H1 (cell line): ENCODE data around the gene ITPKC. TPM values are rescaled to one million over a fixed set of nuclear protein-coding genes. Genes with fewer than 3 reads are reported as not detected.

ENCODE experiments used
- CTCF ChIA-PET: fragments of 300-600 bp; sonication (Branson Sonifier 250); formaldehyde crosslinking; loops from one replicate; lab custom pipeline; 2021; ENCODE audit not compliant: partially characterized antibody; lab: Charles Lee
- POLR2A ChIA-PET: fragments of 300-600 bp; sonication (Branson Sonifier 250); formaldehyde crosslinking; loops from one replicate; lab custom pipeline; 2021; ENCODE audit warnings: inconsistent platforms; ENCODE audit not compliant: partially characterized antibody; lab: Charles Lee
- DNase-seq, 2 experiments: peaks; one replicate each; pipeline versions ENCODE4 v3.0.0 to v3.0.0-alpha.2; 2010 to 2022; ENCODE audit warnings: low spot score in 2 of 2, low read depth in 1 of 2, mixed read lengths in 1 of 2
- FAIRE-seq: peaks from 2 replicates; lab custom pipeline; 2011; peaks lifted over from hg19 to GRCh38; lab: Jason Lieb, UNC
- H2AFZ ChIP-seq: 2 replicates; pipeline ENCODE4 v1.8.1; 2012; ENCODE audit warnings: low read length, inconsistent platforms
- H2AK5ac ChIP-seq: 2 replicates; pipeline ENCODE4 v1.6.1; 2013; ENCODE audit warnings: low read depth, low read length
- H2BK120ac ChIP-seq: replicated peaks from 2 replicates; pipeline ENCODE3; 2013; ENCODE audit warnings: low read depth, low read length, inconsistent platforms
- H2BK12ac ChIP-seq: 2 replicates; pipeline ENCODE4 v1.6.1; 2013; ENCODE audit warnings: low read depth, low read length
- H2BK15ac ChIP-seq: 2 replicates; pipeline ENCODE4 v1.6.1; 2013; ENCODE audit warnings: low read length
- H2BK20ac ChIP-seq: 2 replicates; pipeline ENCODE4 v1.6.1; 2013; ENCODE audit warnings: low read length
- H2BK5ac ChIP-seq: 2 replicates; pipeline ENCODE4 v1.6.1; 2013; ENCODE audit warnings: low read depth, low read length
- H3K14ac ChIP-seq: 2 replicates; pipeline ENCODE4 v1.6.1; 2013; ENCODE audit warnings: inconsistent platforms; ENCODE audit not compliant: insufficient read length
- H3K18ac ChIP-seq: 2 replicates; pipeline ENCODE4 v1.6.1; 2013; ENCODE audit warnings: low read length; ENCODE audit errors: extremely low read depth
- H3K23ac ChIP-seq: 2 replicates; pipeline ENCODE4 v1.6.1; 2013; ENCODE audit warnings: inconsistent platforms; ENCODE audit not compliant: insufficient read length
- H3K23me2 ChIP-seq: 2 replicates; pipeline ENCODE4 v1.6.1; 2013; ENCODE audit warnings: low read depth, low read length
- H3K27ac ChIP-seq: 2 replicates; pipeline ENCODE4 v1.6.1; 2011; ENCODE audit warnings: low read depth, low read length, inconsistent platforms
- H3K27me3 ChIP-seq, 4 experiments: replicated peaks in 1 of 4; 1 replicate in 1 of 4; 2 replicates in 3 of 4; pipeline versions ENCODE4 v1.6.1 to v1.8.1; 2011 to 2013; ENCODE audit warnings: low read length in 3 of 4, mild to moderate bottlenecking in 3 of 4, inconsistent platforms in 2 of 4, mixed read lengths in 2 of 4, moderate library complexity in 1 of 4; ENCODE audit not compliant: control insufficient read depth in 3 of 4, insufficient read depth in 3 of 4; ENCODE audit errors: extremely low read depth in 1 of 4
- H3K36me3 ChIP-seq, 4 experiments: 2 replicates each; pipeline versions ENCODE4 v1.6.1 to v1.8.1; 2011 to 2013; ENCODE audit warnings: mild to moderate bottlenecking in 4 of 4, low read length in 3 of 4, moderate library complexity in 2 of 4, control low read depth in 1 of 4, inconsistent platforms in 1 of 4; ENCODE audit not compliant: insufficient read depth in 4 of 4, control insufficient read depth in 2 of 4
- H3K4ac ChIP-seq: replicated peaks from 2 replicates; pipeline ENCODE3; 2013; ENCODE audit warnings: low read length, low read depth, mixed read lengths, inconsistent platforms; ENCODE audit not compliant: insufficient read length
- H3K4me1 ChIP-seq, 4 experiments: replicated peaks in 1 of 4; 1 replicate in 1 of 4; 2 replicates in 3 of 4; pipeline versions ENCODE4 v1.6.1 to v1.8.1; 2011 to 2013; ENCODE audit warnings: low read length in 3 of 4, inconsistent platforms in 2 of 4, mixed read lengths in 1 of 4; ENCODE audit not compliant: insufficient read depth in 4 of 4, control insufficient read depth in 3 of 4
- H3K4me2 ChIP-seq, 2 experiments: 2 replicates each; pipeline versions ENCODE4 v1.6.1 to v1.8.1; 2011 to 2013; ENCODE audit warnings: low read depth in 2 of 2, low read length in 2 of 2, control low read depth in 1 of 2, inconsistent platforms in 1 of 2, mild to moderate bottlenecking in 1 of 2; ENCODE audit not compliant: insufficient read depth in 1 of 2
- H3K4me3 ChIP-seq, 4 experiments: fragments of 200-600, 300-600 bp in 1 of 4; sonication (generic), shearing (Covaris generic), sonication (Bioruptor Twin) in 1 of 4; 2 replicates each; pipeline versions ENCODE4 v1.5.1 to v1.8.1; 2011 to 2016; ENCODE audit warnings: low read length in 4 of 4, low read depth in 3 of 4, control low read depth in 2 of 4, inconsistent platforms in 2 of 4, mild to moderate bottlenecking in 2 of 4, mixed read lengths in 1 of 4, moderate library complexity in 1 of 4; ENCODE audit not compliant: insufficient read depth in 2 of 4; ENCODE audit errors: extremely low read depth in 1 of 4
- H3K56ac ChIP-seq: replicated peaks from 2 replicates; pipeline ENCODE3; 2013; ENCODE audit warnings: low read depth, mild to moderate bottlenecking, mixed read lengths, low read length, inconsistent platforms; ENCODE audit not compliant: insufficient read length
- H3K79me1 ChIP-seq: 2 replicates; pipeline ENCODE4 v1.6.1; 2013; ENCODE audit warnings: low read depth, low read length, control low read depth
- H3K79me2 ChIP-seq, 2 experiments: 2 replicates each; pipeline versions ENCODE4 v1.6.1 to v1.8.1; 2012 to 2013; ENCODE audit warnings: low read length in 2 of 2, mild to moderate bottlenecking in 2 of 2, inconsistent platforms in 1 of 2; ENCODE audit not compliant: insufficient read depth in 2 of 2, control insufficient read depth in 1 of 2
- H3K9ac ChIP-seq, 4 experiments: replicated peaks in 1 of 4; 1 replicate in 1 of 4; 2 replicates in 3 of 4; pipeline versions ENCODE4 v1.6.1 to v1.8.1; 2011 to 2013; ENCODE audit warnings: low read depth in 3 of 4, low read length in 3 of 4, control low read depth in 2 of 4, mild to moderate bottlenecking in 2 of 4, moderate library complexity in 2 of 4, inconsistent platforms in 1 of 4; ENCODE audit errors: extremely low read depth in 1 of 4
- H3K9me3 ChIP-seq, 2 experiments: 2 replicates each; pipeline versions ENCODE4 v1.6.1 to v1.8.1; 2012 to 2013; ENCODE audit warnings: mild to moderate bottlenecking in 2 of 2, moderate library complexity in 2 of 2, control low read depth in 1 of 2, inconsistent platforms in 1 of 2, low read depth in 1 of 2, low read length in 1 of 2, mixed read lengths in 1 of 2; ENCODE audit not compliant: insufficient read depth in 2 of 2
- H4K20me1 ChIP-seq, 2 experiments: replicated peaks in 1 of 2; 2 replicates each; pipeline versions ENCODE3 to v1.8.1; 2011 to 2013; ENCODE audit warnings: inconsistent platforms in 2 of 2, low read length in 2 of 2, mild to moderate bottlenecking in 1 of 2; ENCODE audit not compliant: insufficient read depth in 2 of 2, control insufficient read depth in 1 of 2
- H4K5ac ChIP-seq: 2 replicates; pipeline ENCODE4 v1.6.1; 2013; ENCODE audit warnings: low read length, low read depth, mixed read lengths, inconsistent platforms; ENCODE audit not compliant: insufficient read length
- H4K8ac ChIP-seq: 2 replicates; pipeline ENCODE4 v1.8.0; 2013; ENCODE audit warnings: mild to moderate bottlenecking, moderate library complexity, low read length, inconsistent platforms; ENCODE audit not compliant: insufficient read depth; ENCODE audit errors: extremely low read depth
- H4K91ac ChIP-seq: replicated peaks from 2 replicates; pipeline ENCODE3; 2013; ENCODE audit warnings: low read length, mixed read lengths, inconsistent platforms; ENCODE audit not compliant: insufficient read length
- ASH2L ChIP-seq: fragments of 200-600, 300-600 bp; sonication (generic); IDR thresholded peaks from one replicate; pipeline ENCODE4 v1.7.1; 2017; ENCODE audit warnings: low read length
- BACH1 ChIP-seq: IDR thresholded peaks from 2 replicates; pipeline ENCODE4 v1.6.1; 2012; ENCODE audit warnings: low read length, improper control_type of control experiment
- CBX8 ChIP-seq: fragments of 300-800, 300-1000 bp; sonication (generic); IDR thresholded peaks from 2 replicates; pipeline ENCODE4 v1.7.1; 2016; ENCODE audit warnings: low read depth, low read length, borderline replicate concordance
- CEBPB ChIP-seq: IDR thresholded peaks from 2 replicates; pipeline ENCODE4 v1.6.1; 2012; ENCODE audit warnings: low read depth, low read length
- CREB1 ChIP-seq: IDR thresholded peaks from 2 replicates; pipeline ENCODE4 v1.6.1; 2012; ENCODE audit warnings: inconsistent platforms
- JUN ChIP-seq: IDR thresholded peaks from 2 replicates; pipeline ENCODE4 v1.6.1; 2011; ENCODE audit warnings: low read depth, mild to moderate bottlenecking, improper control_type of control experiment, low read length
- KDM1A ChIP-seq: fragments of 200-600, 300-600 bp; sonication (generic); IDR thresholded peaks from 2 replicates; pipeline ENCODE4 v1.7.1; 2016; ENCODE audit warnings: mild to moderate bottlenecking, low read length, borderline replicate concordance
- NRF1 ChIP-seq: IDR thresholded peaks from 2 replicates; pipeline ENCODE4 v1.6.1; 2011; ENCODE audit warnings: mild to moderate bottlenecking, low read depth, low read length, improper control_type of control experiment
- RAD21 ChIP-seq, 2 experiments: IDR thresholded peaks in 1 of 2; conservative IDR thresholded peaks in 1 of 2; 2 replicates each; pipeline ENCODE4 v1.6.1; 2011; ENCODE audit warnings: low read depth in 2 of 2, low read length in 2 of 2, improper control_type of control experiment in 1 of 2, inconsistent platforms in 1 of 2, mild to moderate bottlenecking in 1 of 2, moderate library complexity in 1 of 2
- RNF2 ChIP-seq: fragments of 200-900, 300-1000 bp; sonication (generic); IDR thresholded peaks from 2 replicates; pipeline ENCODE4 v1.7.1; 2016; ENCODE audit warnings: borderline replicate concordance, low read depth, mild to moderate bottlenecking, antibody characterized with exemption, low read length; ENCODE audit not compliant: poor library complexity, severe bottlenecking; ENCODE audit errors: missing control alignments
- SIX5 ChIP-seq: IDR thresholded peaks from 2 replicates; pipeline ENCODE4 v1.6.1; 2011; ENCODE audit warnings: mild to moderate bottlenecking, low read depth, low read length
- SP2 ChIP-seq: IDR thresholded peaks from 2 replicates; pipeline ENCODE4 v1.6.1; 2012; ENCODE audit warnings: mild to moderate bottlenecking, low read length, inconsistent platforms
- SP4 ChIP-seq: IDR thresholded peaks from 2 replicates; pipeline ENCODE4 v1.6.1; 2012; ENCODE audit warnings: low read length, inconsistent platforms
- YY1 ChIP-seq: IDR thresholded peaks from 2 replicates; pipeline ENCODE4 v1.6.1; 2011; ENCODE audit warnings: low read depth, mild to moderate bottlenecking, low read length
- ZNF274 ChIP-seq: IDR thresholded peaks from 2 replicates; pipeline ENCODE4 v1.7.0; 2012; ENCODE audit warnings: low read length, borderline replicate concordance; ENCODE audit errors: extremely low read depth
- WGBS, 2 experiments: shearing (Covaris generic) in 1 of 2; methylation state at CpG; one replicate each; pipeline versions ENCODE4 v1.1.6 to v1.1.7; 2013 to 2015; ENCODE audit warnings: low lambda C conversion rate in 2 of 2, mixed read lengths in 2 of 2, inconsistent platforms in 1 of 2, low coverage in 1 of 2, missing lambda C conversion rate in 1 of 2; ENCODE audit not compliant: insufficient replicate concordance in 2 of 2, insufficient coverage in 1 of 2, insufficient read length in 1 of 2; ENCODE audit errors: extremely low coverage in 1 of 2, missing lambda C conversion rate in 1 of 2; 5-methylcytosine and 5-hydroxymethylcytosine counted together
- polyA plus RNA-seq, 7 experiments: library from polyadenylated mRNA; depleted of rRNA in 3 of 7; stranded (reverse) in 5 of 7; unstranded in 2 of 7; fragments of >200 nt in 5 of 7; fragments of 200-250 nt in 2 of 7; gene quantifications; 1 replicate in 5 of 7; 2 replicates in 1 of 7; 4 replicates in 1 of 7; pipeline versions ENCODE4 v1.2.1 to v1.2.3, GENCODE V29; 2011 to 2013; ENCODE audit warnings: missing spikeins in 2 of 7, mixed read lengths in 2 of 7
- total RNA-seq: library from RNA; stranded (reverse); fragmentation: NEBNext Ultra II Directional; extraction: Animal tissue kit (Norgen Biotek cat#: 25700); gene quantifications from 2 replicates; pipeline ENCODE4 v1.2.1, GENCODE V29; 2021

Gene ITPKC
- total and polyA plus RNA-seq, 2 of the 8 experiments (the other 6 are each of a cell fraction or from before 2014, with no cell fraction given), result 5.2 to 8.9 TPM

DNA sequence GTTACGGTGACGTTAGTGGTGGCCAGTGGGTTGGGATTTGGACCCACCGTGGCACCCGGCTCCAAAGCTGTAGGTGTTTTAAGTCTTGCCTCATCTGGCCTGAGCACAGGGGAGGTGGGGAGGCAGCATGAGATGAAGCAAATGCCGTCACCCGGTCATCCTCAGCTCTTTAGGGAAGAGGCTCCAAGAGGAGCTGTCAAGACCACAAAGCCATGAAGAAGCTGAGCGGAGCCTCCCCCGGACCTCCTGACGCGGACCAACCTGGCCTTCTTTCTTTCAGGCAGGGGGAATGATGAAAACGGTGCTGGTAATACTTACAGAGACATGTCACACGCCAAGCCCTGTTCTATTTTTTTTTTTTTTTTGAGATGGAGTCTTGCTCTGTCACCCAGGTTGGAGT, 26.0 kb downstream of the ITPKC start:
- no peak overlapping the region for H2AK5ac ChIP-seq
- no peaks in the 10 kb centered on the region for H3K79me1 ChIP-seq
- H3K4ac ChIP-seq, result no peak overlapping the region
- DNase-seq (no peak), FAIRE-seq (no peak)
- H3K79me2 ChIP-seq, result 0 out of 4 replicates have a peak, but pooled peaks cover 0 to 5% of the 10 kb centered on the region in 2 experiments
- peaks cover 0 to 13% (median 1%) of the 10 kb centered on the region in 4 experiments; a peak in 3 of 8 replicates for H3K36me3 ChIP-seq
- H3K27ac ChIP-seq, result no peak overlapping the region
- no peak overlapping the region for H3K4me3 ChIP-seq
- H3K27me3 ChIP-seq, result no peaks in the 10 kb centered on the region
- peaks cover 0 to 8% of the 10 kb centered on the region in 2 experiments for H4K20me1 ChIP-seq
- no peak overlapping the region for H3K56ac ChIP-seq
- ChIA-PET CTCF (interaction anchor here (1.1 to 4.7 kb wide), 11 partner anchors 9 to 77 kb away, joined by 3 to 26 read pairs (median 7); no protein-coding TSS in a partner anchor), POLR2A (interaction anchor here (1.0 to 12.4 kb wide), 12 partner anchors 10 to 64 kb away, joined by 3 to 120 read pairs (median 7); partner anchors contain the start of genes ACTMAP, COQ8B, ITPKC and NUMBL)
- H4K91ac ChIP-seq, result no peak overlapping the region
- no peak overlapping the region for H2BK20ac ChIP-seq
- no peaks in the 10 kb centered on the region for H3K9me3 ChIP-seq
- H4K5ac ChIP-seq, result no peak overlapping the region
- no peaks in the 10 kb centered on the region for H3K23me2 ChIP-seq
- no peak overlapping the region for H2AFZ ChIP-seq
- no peak overlapping the region for H2BK120ac ChIP-seq
- H3K4me2 ChIP-seq, result no peak overlapping the region
- no peak overlapping the region for H3K14ac ChIP-seq
- H2BK5ac ChIP-seq, result no peak overlapping the region
- H2BK12ac ChIP-seq, result no peak overlapping the region
- H3K4me1 ChIP-seq, result peaks cover 0 to 13% (median 3%) of the 10 kb centered on the region in 4 experiments; a peak in 4 of 7 replicates
- no peak overlapping the region for H3K9ac ChIP-seq
- no peak overlapping the region for H3K18ac ChIP-seq
- no peak overlapping the region for H2BK15ac ChIP-seq
- 91% methylated on average over 12 of the region's 12 CpGs; no CpG with 5 or more reads in 1 of the 2 experiments for WGBS, 2 experiments
- H3K23ac ChIP-seq, result no peak overlapping the region
- peak overlapping the region; percentile 2; the same call in 1 of the 2 replicates for H4K8ac ChIP-seq
- TF ChIP-seq NRF1 (no peak), KDM1A (no peak), RNF2 (no peak), JUN (no peak), CBX8 (no peak), ZNF274 (no peak), CEBPB (no peak), CREB1 (no peak), ASH2L (no peak), SIX5 (no peak), RAD21 (IDR thresholded peaks at IDR 0.05 in 1 of 2, conservative IDR thresholded peaks at IDR 0.05 in 1 of 2; ENCODE audit: low read depth in 2 of 2, low read length in 2 of 2) (no peak), YY1 (no peak), SP4 (no peak), BACH1 (no peak), SP2 (no peak)
